Endothelial cell of umbilical vein (primary cell): ENCODE results near the gene ZDHHC9. TPM values are rescaled to one million over a fixed set of nuclear protein-coding genes. Genes with fewer than 3 reads are reported as not detected.

ENCODE experiments used
- BruUV-seq: library from RNA; stranded (reverse); fragments of 400-500 nt; replicated peaks from 2 replicates; lab custom pipeline; 2021; lab: Mats Ljungman, UMichigan
- CTCF ChIA-PET: fragments of 300-600, 350-600 bp; sonication (Branson Sonifier 250); formaldehyde crosslinking; loops from one replicate; lab custom pipeline; 2021; ENCODE audit warnings: antibody characterized with exemption, inconsistent platforms; lab: Charles Lee
- POLR2A ChIA-PET: fragments of 300-600, 350-600 bp; sonication (Branson Sonifier 250); formaldehyde crosslinking; loops from one replicate; lab custom pipeline; 2021; ENCODE audit warnings: antibody characterized with exemption, inconsistent platforms; lab: Charles Lee
- DNase-seq: peaks from one replicate; pipeline ENCODE4 v3.0.0-alpha.2; 2011; ENCODE audit warnings: low read depth, low spot score
- FAIRE-seq: peaks from 2 replicates; lab custom pipeline; 2011; peaks lifted over from hg19 to GRCh38; lab: Jason Lieb, UNC
- H2AFZ ChIP-seq: 2 replicates; pipeline ENCODE4 v1.6.0; 2012; ENCODE audit warnings: low read depth, low read length, control low read depth, inconsistent platforms
- H3K27ac ChIP-seq: 2 replicates; pipeline ENCODE4 v1.5.1; 2011; ENCODE audit warnings: low read depth, mild to moderate bottlenecking, control low read depth, low read length, moderate library complexity; ENCODE audit not compliant: insufficient read depth
- H3K27me3 ChIP-seq, 2 experiments: 2 replicates each; pipeline versions ENCODE4 v1.6.0 to v1.6.1; 2011; ENCODE audit warnings: low read length in 2 of 2, mixed read lengths in 1 of 2; ENCODE audit not compliant: control insufficient read depth in 2 of 2, insufficient read depth in 2 of 2
- H3K36me3 ChIP-seq, 2 experiments: 2 replicates in 1 of 2; 3 replicates in 1 of 2; pipeline ENCODE4 v1.5.1; 2011; ENCODE audit warnings: low read length in 2 of 2, mild to moderate bottlenecking in 1 of 2, moderate library complexity in 1 of 2; ENCODE audit not compliant: control insufficient read depth in 2 of 2, insufficient read depth in 2 of 2; ENCODE audit errors: extremely low read depth in 1 of 2
- H3K4me1 ChIP-seq: 3 replicates; pipeline ENCODE4 v1.5.1; 2011; ENCODE audit warnings: mild to moderate bottlenecking, low read length; ENCODE audit not compliant: control insufficient read depth, insufficient read depth; ENCODE audit errors: extremely low read depth
- H3K4me2 ChIP-seq: 2 replicates; pipeline ENCODE4 v1.6.1; 2011; ENCODE audit warnings: low read length, control low read depth, mixed read lengths; ENCODE audit not compliant: insufficient read depth
- H3K4me3 ChIP-seq, 3 experiments: fragments of 200-600 bp in 1 of 3; sonication (generic), shearing (Covaris generic) in 1 of 3; replicated peaks in 1 of 3; 2 replicates each; pipeline ENCODE4 v1.5.1; 2011 to 2016; ENCODE audit warnings: control low read depth in 3 of 3, low read length in 3 of 3, mild to moderate bottlenecking in 2 of 3, inconsistent platforms in 1 of 3, low read depth in 1 of 3, moderate library complexity in 1 of 3; ENCODE audit not compliant: insufficient read depth in 1 of 3
- H3K79me2 ChIP-seq: 2 replicates; pipeline ENCODE4 v1.6.0; 2012; ENCODE audit warnings: low read length, inconsistent platforms; ENCODE audit not compliant: control insufficient read depth, insufficient read depth
- H3K9ac ChIP-seq: replicated peaks from 2 replicates; pipeline ENCODE3; 2011; ENCODE audit warnings: low read length, control low read depth; ENCODE audit not compliant: insufficient read depth; ENCODE audit errors: extremely low read depth
- H3K9me1 ChIP-seq: replicated peaks from 3 replicates; pipeline ENCODE4 v1.6.0; 2011; ENCODE audit warnings: mild to moderate bottlenecking, low read length; ENCODE audit not compliant: control insufficient read depth, insufficient read depth; ENCODE audit errors: extremely low read depth
- H3K9me3 ChIP-seq: replicated peaks from 2 replicates; pipeline ENCODE4 v1.5.1; 2012; ENCODE audit warnings: low read length, inconsistent platforms; ENCODE audit not compliant: control insufficient read depth, insufficient read depth
- H4K20me1 ChIP-seq: replicated peaks from 2 replicates; pipeline ENCODE3; 2011; ENCODE audit warnings: mild to moderate bottlenecking, low read length; ENCODE audit not compliant: control insufficient read depth, insufficient read depth; ENCODE audit errors: extremely low read depth
- GATA2 ChIP-seq: IDR thresholded peaks from 2 replicates; pipeline ENCODE4 v1.7.0; 2011; ENCODE audit warnings: low read depth, mild to moderate bottlenecking, moderate library complexity, mixed read lengths, low read length; ENCODE audit not compliant: insufficient read length, insufficient read depth
- POLR2A ChIP-seq: IDR thresholded peaks from 2 replicates; pipeline ENCODE4 v1.6.1; 2012; ENCODE audit warnings: low read depth, mild to moderate bottlenecking, control low read depth, low read length
- dilution Hi-C: fragments of 300-500 bp; cut with MboI; formaldehyde crosslinking; loops from one replicate; pipeline ENCODE4 v1.15.0; 2019; ENCODE audit warnings: low sequenced_read_pairs; ENCODE audit not compliant: extremely low pct_ligation_motif_present
- intact Hi-C: fragments of 100-400 bp; cut with micrococcal nuclease; formaldehyde crosslinking; loops from one replicate; pipeline ENCODE4 v1.10.0; 2022
- polyA plus RNA-seq, 4 experiments: library from polyadenylated mRNA; depleted of rRNA in 3 of 4; stranded (reverse) in 3 of 4; unstranded in 1 of 4; fragments of >200 nt; gene quantifications; 2 replicates each; pipeline versions ENCODE4 v1.2.1 to v1.2.3, GENCODE V29; 2011 to 2012; ENCODE audit warnings: missing spikeins in 1 of 4
- total RNA-seq: library from RNA; stranded (reverse); gene quantifications from 2 replicates; pipeline ENCODE4 v1.2.3, GENCODE V29; 2021
- TF ChIP-seq, protein P1 (sequence below): IDR thresholded peaks from 2 replicates; pipeline ENCODE4 v1.6.1; 2011; ENCODE audit not compliant: insufficient read depth, insufficient read length
- TF ChIP-seq, protein P2 (sequence below), 2 donors: IDR thresholded peaks; 1 replicate in 1 of 2; 2 replicates in 1 of 2; pipeline ENCODE4 v1.5.1; 2011; ENCODE audit warnings: low read length in 2 of 2, mild to moderate bottlenecking in 2 of 2, moderate library complexity in 2 of 2, control low read depth in 1 of 2, inconsistent platforms in 1 of 2, low read depth in 1 of 2; ENCODE audit not compliant: insufficient read depth in 1 of 2; ENCODE audit errors: extremely low read depth in 1 of 2

ZDHHC9 gene
- total and polyA plus RNA-seq, 2 donors (not counting 3 experiments of a cell fraction or from before 2014, with no cell fraction given), result 27.4 to 33.6 TPM

DNA sequence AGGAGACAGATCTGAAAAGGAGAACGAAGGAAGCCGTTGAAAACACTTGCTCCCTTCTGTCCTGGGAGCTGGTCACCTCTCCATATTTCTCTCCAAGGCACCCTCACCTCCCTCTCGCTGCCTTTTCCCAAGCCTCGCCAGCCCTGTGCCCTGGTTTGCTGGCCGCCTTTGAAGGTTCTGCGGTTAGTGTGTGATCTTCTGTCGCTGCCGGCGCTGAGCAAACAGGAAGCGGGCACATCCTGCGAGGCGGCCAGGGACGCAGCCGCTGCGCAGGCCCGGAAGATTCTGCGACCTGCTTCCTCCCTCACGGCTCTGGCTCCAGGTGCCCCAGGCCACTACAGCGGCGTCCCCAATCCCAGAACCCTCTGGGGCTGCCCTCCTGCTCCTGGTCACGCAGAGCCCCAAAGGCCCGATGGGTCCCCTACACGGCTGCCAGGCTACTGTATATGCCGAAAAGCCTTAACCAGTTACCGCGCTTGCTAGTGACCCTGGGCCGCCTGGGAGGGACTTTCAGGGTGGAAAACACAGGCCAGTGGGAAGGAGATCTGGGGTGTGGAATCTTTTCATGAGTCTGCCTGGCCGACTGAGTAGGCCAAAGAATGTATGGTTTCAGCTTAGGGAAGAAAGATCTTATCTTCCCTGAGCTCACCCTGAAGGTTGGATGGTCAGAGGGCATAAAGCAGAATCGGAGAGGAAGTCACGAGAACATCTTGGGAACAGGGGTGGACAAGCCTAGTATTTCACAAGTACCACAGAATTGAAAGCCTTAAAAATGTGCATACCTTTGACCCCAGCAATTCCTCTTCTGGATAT, 66.3 kb downstream of the ZDHHC9 start:
- no TSS peak for BruUV-seq
- Histone ChIP-seq H3K27me3 (no peaks in the 10 kb centered on the region), H3K79me2 (no peaks in the 10 kb centered on the region), H3K9me3 (no peaks in the 10 kb centered on the region), H3K4me3 (no peak overlapping the region), H3K36me3 (no peaks in the 10 kb centered on the region), H3K4me2 (peak overlapping the region; percentile 57), H3K9me1 (no peaks in the 10 kb centered on the region), H2AFZ (peak overlapping the region; percentile 91), H4K20me1 (no peaks in the 10 kb centered on the region), H3K9ac (peak overlapping the region; percentile 37), H3K27ac (peak overlapping the region; percentile 86), H3K4me1 (peaks cover 14% of the 10 kb centered on the region)
- intact Hi-C loops (loop anchor here (2.0 kb wide), 2 partner anchors 19 to 65 kb away; partner anchors contain the start of gene ZDHHC9), dilution Hi-C loops (no loop called here)
- POLR2A ChIA-PET, result no interaction called here
- TF ChIP-seq, protein P1, sequence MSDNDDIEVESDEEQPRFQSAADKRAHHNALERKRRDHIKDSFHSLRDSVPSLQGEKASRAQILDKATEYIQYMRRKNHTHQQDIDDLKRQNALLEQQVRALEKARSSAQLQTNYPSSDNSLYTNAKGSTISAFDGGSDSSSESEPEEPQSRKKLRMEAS, result no peak
- TF ChIP-seq, protein P2, sequence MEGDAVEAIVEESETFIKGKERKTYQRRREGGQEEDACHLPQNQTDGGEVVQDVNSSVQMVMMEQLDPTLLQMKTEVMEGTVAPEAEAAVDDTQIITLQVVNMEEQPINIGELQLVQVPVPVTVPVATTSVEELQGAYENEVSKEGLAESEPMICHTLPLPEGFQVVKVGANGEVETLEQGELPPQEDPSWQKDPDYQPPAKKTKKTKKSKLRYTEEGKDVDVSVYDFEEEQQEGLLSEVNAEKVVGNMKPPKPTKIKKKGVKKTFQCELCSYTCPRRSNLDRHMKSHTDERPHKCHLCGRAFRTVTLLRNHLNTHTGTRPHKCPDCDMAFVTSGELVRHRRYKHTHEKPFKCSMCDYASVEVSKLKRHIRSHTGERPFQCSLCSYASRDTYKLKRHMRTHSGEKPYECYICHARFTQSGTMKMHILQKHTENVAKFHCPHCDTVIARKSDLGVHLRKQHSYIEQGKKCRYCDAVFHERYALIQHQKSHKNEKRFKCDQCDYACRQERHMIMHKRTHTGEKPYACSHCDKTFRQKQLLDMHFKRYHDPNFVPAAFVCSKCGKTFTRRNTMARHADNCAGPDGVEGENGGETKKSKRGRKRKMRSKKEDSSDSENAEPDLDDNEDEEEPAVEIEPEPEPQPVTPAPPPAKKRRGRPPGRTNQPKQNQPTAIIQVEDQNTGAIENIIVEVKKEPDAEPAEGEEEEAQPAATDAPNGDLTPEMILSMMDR (IDR thresholded peaks at IDR 0.05; ENCODE audit: extremely low read depth in 1 of 2, insufficient read depth in 1 of 2, low read depth in 1 of 2, low read length in 2 of 2), result no peak
- peak; percentile 40 for TF ChIP-seq GATA2
- no peak for TF ChIP-seq POLR2A
- FAIRE-seq, result peak; percentile 99
- DNase-seq, result peak; percentile 44
- CTCF ChIA-PET, result no interaction called here
